OCI-LY1 (cell line): ENCODE data around the gene ZNF891.

Experiments used
- CTCF ChIP-seq: fragments of 200-600 bp; sonication (generic), shearing (Covaris generic); IDR thresholded peaks from 2 replicates; pipeline ENCODE4 v1.5.1; 2017; ENCODE audit warnings: mild to moderate bottlenecking, antibody characterized with exemption, low read length, moderate library complexity, mixed read lengths
- EZH2 ChIP-seq: fragments of 200-600 bp; sonication (generic), shearing (Covaris generic); IDR thresholded peaks from 2 replicates; pipeline ENCODE4 v1.8.0; 2017; ENCODE audit warnings: borderline replicate concordance, mixed run types, mild to moderate bottlenecking, antibody characterized with exemption, low read length, moderate library complexity, mixed read lengths

- TF ChIP-seq EZH2 (no peak), CTCF (no peak)
Observed at GRCh38 chr12:133083345-133083744, 46.7 kb downstream of the ZNF891 start.
